DMS153 treated with DMSO at 0.1 percent for 48 hours (cell line): Measurements from ENCODE around the gene JAG2.

Source experiments
- DNase-seq: peaks from one replicate; lab custom pipeline; 2025; ENCODE audit not compliant: unreplicated experiment; lab: John Stamatoyannopoulos, UW

The JAG2 gene

DNA sequence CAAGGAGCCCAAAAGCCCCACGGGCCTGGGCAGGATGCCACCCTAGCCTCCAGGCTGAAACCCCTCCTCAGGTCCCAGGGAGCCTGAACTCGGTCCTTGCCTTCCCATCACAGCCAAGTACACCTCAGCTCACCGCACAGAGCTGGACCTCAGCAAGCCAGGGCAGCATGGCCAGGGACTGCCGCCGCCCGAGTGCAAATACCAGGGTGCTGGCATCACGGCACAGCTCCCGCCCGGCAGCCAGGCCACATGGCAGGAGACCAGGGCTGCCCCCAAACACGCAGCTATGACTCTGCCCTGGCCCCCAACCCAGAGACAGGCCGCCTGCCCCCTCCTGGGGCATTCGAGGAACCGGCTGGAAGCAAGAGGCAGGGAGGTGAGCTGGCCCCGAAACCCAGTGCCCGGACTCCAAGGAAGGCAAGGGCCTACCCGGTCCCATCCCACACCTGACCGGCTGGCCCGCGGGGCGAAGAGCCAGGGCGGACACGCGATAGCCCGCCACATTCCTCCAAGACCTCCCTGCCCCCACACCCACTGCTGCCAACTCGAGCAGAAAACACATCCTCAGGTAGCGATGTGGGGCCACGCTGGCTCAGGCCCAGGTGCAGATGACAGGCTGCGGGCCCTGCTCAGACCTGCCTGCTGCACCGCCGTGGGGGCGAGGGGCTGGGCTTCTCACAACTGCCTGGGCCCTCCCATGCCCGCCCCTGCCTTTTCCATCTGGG, 2.7 kb downstream of the JAG2 start:
- DNase-seq, result no peak

DNA sequence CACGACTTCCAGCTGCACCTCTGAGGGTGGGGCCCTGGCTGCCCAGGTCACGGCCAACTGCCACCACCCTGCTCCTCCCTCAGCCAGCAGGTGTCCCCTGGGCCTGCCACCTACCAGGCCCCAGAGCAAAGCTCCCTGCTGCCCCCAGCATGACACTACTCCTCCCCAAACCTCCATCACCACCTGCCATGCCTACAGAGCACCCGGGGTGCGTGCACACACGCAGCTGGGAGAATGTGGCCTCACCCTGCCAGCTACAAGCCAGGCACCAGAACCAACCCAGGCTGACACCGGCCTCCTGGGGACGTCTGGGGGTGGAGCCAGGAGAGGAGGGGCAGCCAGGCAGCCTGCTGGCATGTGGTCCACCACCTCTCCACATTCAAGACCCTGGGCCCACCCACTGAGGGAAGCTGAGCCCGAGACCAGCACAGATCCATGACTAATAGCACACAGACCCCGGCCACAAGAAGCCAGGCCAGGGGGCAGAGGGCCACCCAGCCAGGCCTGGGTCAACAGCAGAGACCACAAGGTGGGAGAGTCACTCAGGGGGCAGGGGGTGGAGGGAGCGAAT, 3.4 kb downstream of the JAG2 start:
- no peak for DNase-seq

DNA sequence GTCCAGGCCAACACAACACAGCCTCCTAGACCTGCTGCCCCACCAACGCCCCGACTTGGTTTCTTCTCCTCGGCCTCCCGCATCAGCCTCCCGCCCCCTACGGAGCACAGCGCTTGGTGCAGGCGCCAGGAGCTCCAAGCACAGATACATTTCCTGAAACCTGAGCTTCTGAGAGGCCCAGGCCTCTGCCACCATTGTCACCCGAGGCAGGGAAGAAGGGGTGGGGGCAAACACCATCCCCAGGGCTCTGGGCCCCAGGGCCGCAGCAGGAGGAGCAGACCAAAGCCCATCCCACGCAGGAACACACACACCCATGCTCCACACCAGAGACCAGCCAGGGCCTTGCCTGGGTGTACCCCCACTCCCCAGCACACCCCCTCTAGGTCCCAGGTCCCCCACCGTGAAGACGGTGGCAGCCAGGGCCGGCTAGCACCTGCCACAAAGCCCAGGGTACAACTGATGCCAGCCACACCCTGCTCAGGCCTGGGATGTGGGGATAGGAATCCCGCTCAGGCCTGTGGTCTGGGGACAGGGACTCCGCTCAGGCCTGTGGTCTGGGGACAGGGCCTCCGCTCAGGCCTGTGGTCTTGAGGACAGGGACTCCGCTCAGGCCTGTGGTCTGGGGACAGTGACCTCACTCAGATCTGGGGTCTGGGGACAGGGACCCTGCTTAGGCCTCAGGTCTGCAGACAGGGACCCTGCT, 5.4 kb downstream of the JAG2 start:
- peak; percentile 27 for DNase-seq

DNA sequence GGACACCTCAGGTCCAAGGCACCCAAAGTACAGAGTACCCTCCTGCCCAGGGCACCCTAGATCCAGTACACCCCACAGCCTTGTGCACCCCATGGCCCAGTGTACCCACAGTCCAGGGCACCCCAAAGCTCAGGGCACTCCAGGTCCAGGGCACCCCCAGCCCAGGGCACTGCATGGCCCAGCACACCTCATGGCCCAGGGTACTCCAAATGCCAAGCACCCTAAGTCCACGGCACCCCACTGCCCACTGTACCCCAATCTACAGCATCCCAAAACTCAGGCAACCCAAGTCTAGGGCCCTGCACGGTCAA, 6.0 kb downstream of the JAG2 start:
- no peak for DNase-seq

- no peak for DNase-seq
These were observed 6.5 kb downstream of the JAG2 start for GRCh38 chr14:105161964-105162668.

DNA sequence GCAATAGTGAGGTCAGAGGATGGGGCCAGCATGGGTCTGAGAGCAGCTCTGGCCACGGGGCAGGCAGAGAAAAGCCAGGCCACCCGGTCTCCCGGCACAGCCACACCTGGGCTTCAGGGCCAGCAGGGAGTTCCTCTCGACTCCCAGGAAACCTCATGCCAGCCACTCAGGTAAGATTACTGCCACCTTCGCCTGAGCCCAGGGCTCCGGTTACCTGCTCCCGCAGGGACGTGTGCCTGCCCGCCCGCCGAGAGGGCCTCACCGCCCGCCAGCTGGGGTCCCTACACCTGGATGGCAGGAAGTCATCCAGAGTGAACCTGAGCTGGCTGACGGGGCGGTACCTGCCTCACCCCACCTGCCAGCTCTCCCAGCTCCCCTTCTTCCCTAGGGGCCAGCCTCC, 7.3 kb downstream of the JAG2 start:
- DNase-seq, result peak; percentile 38

- no peak for DNase-seq
These were observed 7.8 kb downstream of the JAG2 start for GRCh38 chr14:105160776-105161175.

GRCh38 chr14:105159344-105159743, 9.2 kb downstream of the JAG2 start:
- no peak for DNase-seq

DNA sequence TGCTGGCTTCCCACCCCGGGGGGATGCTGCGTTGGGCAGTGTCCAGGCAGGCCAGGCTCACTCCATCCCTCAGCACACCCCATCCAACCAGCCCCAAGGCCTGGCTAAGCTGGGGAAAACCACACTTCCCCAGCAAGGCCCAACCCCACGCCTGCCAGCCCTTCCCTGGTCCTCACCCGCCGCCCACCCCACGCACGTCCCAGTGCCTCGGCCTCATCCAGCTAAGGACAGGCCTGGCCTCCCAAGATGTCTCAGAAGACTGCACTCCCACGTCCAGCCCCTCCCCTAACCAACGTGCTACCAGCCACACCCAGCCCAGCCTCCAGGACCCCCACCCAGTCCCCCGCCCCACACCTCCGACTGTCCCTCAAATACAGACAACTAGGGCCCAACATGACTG, 9.8 kb downstream of the JAG2 start:
- no peak for DNase-seq

DNA sequence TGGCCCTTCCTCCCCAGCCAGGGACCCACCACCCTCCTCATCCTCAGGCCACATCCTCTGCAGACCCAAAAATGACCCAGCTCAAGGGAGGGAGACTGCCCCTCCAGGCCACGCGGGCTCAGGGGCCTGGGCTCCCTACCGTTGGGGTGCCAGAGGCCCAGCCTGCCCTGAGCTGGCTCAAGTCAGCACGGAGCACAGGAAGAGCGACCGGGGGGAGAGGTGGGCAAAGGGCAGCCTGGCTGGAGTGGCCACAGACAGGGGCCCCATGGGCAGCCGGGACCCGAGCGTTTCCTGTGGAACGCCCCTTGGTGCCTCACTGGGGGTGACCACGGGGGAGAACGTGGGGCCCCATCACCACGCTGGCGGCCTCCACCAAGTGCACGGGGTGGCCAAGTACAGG, 10.7 kb downstream of the JAG2 start:
- no peak for DNase-seq

DNA sequence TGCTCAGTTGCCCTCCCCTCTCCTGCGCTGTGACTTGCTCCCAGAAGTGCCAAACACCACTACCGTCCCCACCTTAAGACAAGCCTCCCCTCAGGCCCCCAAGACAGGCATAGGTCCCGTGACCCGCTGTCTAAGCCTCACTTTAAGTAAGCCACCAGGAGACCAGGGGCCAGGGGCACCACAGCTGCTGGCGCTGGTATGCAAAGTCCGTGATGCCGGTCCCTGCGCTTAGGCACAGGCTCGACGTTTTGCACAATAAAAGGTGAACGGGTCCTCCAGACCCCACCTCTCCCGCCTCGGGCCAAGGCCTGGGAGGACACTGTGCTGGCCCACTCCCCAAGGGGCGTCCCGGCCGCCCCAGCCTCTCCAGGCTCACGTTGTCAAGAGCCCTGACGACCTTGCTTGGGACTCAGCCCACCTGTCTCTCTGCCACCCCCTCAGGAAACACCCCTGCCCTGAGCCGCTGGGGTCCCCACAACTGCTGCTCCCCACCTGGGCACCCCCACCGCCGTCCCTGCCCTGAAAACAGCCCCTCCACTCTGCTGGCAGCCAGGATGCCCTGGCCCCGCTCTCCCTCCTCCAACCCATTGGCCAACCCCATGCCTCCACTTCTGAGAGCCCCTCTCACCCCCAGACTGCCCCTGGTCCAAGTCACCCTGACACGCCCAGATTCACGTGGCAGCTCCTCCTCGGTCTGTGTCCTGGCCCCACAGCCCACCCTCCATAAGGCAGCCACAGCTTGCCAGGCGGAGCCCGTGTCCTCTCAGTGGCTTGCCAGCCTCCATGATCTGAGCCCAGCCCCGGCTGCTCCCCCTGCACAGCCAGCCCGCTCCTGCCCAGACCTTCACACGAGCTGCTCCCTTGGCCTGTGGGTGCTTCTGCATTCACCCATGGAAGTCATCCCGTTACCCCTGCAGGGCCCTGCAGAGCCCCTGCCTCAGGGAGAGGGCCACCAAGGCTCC, 11.9 kb downstream of the JAG2 start:
- no peak for DNase-seq

DNA sequence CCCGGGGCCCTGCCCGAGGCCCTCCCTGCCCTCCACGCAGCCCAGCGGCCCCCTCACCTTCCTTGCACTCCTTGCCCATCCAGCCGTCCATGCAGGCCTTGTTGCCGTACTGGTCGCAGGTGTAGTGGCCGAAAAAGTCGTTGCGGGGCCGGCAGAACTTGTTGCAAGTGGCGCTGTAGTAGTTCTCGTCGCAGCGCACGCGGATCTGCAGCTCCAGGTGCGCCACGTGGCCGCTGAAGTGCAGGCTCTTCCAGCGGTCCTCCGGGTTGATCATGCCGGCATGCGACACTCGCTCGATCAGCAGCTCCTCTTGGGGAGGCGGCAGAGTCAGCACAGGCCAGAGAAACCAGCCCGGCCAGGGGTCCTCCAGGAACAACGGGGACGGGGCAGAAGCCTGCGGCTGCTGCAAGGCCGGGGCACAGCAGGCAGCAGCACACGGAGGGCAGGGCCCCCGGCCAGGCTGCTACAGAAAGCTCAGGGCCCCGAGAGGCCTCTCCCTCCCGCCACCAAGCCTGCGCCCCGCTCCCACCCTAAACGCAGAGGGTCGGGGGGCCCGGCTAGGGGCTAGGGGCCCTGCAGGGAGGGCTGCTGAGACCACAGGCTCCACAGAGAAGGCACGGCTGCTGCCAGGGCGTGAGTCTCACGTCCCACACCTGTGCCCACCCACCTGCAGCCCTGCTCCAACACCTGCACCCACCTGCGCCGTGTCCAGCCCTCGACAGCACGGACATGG, 12.7 kb downstream of the JAG2 start:
- DNase-seq, result no peak

DNA sequence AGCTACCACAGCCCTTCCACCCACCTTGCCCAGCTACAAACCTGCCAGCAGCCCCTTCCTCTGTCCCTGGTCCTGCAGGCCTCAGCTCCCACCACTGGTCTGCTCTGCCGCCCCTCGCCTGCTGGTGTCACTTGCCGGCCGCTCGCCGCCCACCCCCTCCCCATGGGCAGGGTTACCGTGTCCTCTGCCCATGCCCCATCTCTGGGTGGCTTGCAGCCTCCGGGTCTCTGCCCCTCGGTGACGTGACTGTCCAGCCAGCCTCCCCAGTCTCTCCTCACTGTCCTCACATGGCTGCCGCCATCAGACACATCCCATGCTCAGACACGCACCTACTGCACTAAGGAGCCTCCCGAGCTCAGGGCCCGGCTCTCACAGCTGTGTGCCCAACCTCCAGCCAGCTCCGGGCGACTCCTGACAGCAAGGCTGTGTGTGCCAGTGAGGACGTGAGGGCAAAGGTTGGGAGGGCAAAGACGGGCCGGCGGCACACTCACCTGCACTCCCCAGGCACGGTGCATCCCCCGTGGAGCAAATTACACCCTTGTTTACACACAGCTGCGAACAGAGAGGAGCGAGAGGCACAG, 13.4 kb downstream of the JAG2 start:
- no peak for DNase-seq

DNA sequence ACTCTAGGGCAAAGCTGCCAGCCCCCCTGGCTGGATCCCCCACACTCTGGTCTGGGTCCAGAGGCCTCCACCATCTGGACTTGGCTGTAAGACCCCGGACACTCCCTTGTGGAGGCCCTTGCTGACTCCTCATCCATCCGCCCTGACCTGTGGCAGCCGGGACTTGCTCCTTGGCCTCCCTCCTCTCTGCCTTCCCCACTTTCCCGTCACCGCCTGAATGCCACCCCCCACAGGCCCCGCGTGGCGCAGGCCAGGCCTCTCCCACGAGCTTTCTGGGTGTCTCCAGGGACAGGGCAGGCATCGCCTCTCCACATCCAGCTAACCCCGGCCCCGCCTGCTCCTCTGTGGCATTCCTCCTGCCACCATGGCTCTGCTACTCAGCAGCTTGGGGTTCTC, 14.1 kb downstream of the JAG2 start:
- no peak for DNase-seq

GRCh38 chr14:105153739-105154475, 14.7 kb downstream of the JAG2 start:
- no peak for DNase-seq

DNA sequence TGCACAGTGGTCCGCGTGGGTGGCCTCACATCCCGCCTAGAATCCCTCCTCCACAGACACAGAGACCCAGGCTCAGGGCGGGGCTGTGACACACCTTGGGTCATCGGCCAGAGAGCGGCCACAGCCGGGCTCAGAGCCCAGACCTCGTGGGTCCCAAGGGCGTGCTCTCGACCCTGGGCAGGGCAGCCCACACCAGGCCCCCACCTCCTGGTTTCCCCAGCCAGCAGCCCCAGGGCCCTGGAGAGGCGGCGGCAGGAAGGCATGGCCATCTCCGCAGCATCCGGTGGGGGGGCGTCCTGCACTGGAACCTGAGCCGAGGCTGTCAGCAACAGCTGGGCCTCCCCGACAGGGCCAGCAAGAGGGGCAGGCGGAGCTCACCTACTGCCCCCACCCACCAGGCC, 15.2 kb downstream of the JAG2 start:
- DNase-seq, result no peak

DNA sequence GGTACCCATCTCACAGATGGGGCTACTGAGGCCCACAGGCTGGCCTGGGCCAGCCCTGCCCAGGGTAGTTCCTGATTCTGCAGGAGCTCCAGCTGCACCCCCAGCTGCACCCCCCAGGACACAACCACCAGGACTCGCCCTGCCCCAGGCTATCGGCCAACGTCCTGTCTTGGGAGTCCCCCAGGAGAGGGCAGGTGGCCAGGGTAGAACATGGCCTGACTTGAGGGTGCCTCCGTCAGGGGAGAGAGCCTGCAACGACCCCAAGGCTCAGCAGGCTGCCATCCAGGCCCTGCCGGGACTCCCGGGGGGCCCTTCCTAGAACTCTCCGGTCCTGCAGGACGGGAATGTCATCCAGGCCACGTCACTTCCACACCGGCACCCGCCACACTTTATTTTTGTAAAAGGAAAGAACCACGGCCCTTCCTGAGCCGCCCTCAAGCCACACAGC, 15.8 kb downstream of the JAG2 start:
- DNase-seq, result no peak

GRCh38 chr14:105151838-105152793, 16.5 kb downstream of the JAG2 start:
- no peak for DNase-seq
